ENCODE results near the gene SLC26A9. TPM values are rescaled to one million over a fixed set of nuclear protein-coding genes. Genes with fewer than 3 reads are reported as not detected.

SLC26A9 gene, protein sequence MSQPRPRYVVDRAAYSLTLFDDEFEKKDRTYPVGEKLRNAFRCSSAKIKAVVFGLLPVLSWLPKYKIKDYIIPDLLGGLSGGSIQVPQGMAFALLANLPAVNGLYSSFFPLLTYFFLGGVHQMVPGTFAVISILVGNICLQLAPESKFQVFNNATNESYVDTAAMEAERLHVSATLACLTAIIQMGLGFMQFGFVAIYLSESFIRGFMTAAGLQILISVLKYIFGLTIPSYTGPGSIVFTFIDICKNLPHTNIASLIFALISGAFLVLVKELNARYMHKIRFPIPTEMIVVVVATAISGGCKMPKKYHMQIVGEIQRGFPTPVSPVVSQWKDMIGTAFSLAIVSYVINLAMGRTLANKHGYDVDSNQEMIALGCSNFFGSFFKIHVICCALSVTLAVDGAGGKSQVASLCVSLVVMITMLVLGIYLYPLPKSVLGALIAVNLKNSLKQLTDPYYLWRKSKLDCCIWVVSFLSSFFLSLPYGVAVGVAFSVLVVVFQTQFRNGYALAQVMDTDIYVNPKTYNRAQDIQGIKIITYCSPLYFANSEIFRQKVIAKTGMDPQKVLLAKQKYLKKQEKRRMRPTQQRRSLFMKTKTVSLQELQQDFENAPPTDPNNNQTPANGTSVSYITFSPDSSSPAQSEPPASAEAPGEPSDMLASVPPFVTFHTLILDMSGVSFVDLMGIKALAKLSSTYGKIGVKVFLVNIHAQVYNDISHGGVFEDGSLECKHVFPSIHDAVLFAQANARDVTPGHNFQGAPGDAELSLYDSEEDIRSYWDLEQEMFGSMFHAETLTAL
- not detected for polyA plus RNA-seq (2012; ENCODE audit: insufficient read depth, insufficient read length)

DNA sequence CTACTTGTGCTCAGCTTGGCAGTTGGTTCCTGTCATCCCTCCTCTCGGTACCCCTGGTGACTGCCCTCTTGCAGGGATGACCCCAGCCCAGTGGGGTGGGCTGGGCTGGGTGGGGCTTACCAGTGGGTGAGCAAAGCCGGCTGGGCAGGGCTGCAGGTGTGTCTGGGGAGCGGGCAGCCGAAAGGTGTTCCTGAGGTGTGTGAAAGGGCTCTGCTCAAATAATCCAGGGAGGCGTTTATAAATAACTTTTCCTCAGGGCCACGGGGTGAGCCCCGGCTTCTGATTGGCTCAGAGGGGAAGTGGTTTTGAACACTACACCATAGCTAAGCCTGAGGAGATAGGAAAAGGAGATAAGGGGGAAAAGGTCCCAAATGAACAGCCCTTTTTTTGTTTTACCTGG is at the start of gene SLC26A9:
Gene SLC26A9 (minus strand): TSS at position 212 of the 400 bp plus-strand sequence. CDS start 7,636 bp downstream, outside the sequence.
- no peak within 1 kb of the TSS for H3K4me3 ChIP-seq (ENCODE audit: low read length)
- DNase-seq (ENCODE audit: low read depth, low spot score) = no peak

DNA sequence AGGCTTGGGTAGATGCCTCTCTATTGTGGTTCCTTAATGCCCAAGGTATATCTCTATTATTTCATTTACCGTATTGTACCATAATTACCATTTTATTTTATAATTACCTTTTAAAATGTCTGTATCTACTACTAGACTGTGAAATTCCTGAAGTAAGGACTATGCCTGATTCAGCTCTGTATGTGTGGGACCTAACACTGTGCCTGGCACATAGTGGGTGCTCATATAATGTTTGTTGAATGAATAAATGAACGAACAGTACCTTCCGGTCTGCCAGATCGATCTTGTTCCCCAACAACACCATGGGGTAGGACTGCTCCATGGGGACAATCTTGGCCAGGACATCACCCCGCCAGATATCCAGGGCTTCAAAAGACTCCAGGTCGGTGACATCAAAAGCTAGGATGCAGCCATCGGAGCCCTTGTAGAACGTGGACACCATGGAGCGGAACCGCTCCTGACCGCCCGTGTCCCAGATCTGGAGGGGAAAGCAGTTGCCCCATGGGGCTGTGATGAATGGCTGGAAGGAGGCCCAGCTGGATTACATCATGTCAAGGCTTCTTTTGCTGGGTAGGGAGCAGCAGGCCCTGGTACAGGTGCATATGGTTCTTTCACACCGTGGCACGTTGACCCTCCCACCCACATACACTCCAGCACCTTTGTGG is 49.1 kb upstream of the SLC26A9 start:
- H3K4me3 ChIP-seq (ENCODE audit: low read length) = no peak overlapping the region
- no peak for DNase-seq (ENCODE audit: low read depth, low spot score)

DNA sequence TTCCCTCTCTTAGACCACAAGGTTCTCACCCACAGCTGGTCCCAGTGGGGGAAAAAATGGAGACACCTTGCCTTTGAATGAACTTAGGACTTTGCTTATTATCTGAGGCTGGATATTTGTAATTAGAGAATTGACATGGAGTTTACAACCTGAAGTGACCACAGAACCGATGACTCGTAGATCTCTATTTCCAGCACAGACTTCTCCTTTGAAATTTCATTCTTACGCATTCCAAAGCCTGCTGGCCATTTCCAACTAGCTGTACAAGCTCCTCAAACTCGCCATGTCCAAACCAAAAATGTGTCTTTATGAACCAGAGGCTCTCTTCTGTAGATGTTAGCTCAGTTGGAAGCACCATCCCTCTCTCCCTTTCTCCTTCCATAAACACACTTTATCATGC is 48.0 kb upstream of the SLC26A9 start:
- DNase-seq (ENCODE audit: low read depth, low spot score) = no peak

DNA sequence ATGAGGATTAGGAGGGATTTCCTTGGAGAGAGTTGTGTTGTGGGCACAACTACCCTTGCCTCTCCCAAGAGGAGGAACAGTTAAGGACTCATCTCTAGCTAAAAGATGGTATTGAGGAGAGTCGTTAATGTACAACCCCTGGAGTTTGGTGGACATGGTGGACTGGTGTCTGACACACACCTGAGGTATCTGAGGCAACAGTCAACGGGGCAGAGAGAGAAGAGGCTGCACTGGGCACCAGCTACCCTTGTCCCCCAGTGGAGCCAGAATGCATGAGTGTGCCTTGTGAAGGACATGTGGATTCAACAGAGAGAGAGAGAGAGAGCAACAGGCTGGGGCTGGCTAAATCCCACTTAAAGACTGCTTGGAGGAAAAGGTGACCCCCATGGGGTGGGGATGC is 47.0 kb upstream of the SLC26A9 start:
- no peak overlapping the region for H3K4me3 ChIP-seq (ENCODE audit: low read length)
- no peak for DNase-seq (ENCODE audit: low read depth, low spot score)

More for the DNA sequence above, 48.0 kb upstream of the SLC26A9 start:
- H3K4me3 ChIP-seq (ENCODE audit: low read length) = no peak overlapping the region

DNA sequence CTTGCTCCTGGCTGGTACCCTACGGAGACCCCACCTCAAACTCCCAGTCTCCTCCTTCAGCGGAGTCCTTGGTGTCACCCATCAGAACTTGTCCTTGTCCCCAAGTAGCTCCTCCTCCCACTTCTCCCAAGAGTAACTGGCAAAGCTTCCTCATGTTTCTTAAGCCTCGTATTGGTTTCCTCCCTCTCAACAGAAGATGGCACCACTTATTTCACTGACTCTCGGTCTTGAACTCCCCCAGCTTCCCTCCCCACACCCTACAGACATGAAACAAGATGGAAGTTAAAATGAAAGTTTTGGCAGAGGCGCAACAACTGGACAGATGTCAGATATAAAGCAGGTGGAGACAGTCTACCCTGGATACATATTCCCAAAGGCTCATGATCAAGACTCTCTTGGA is 46.5 kb upstream of the SLC26A9 start:
- no peak overlapping the region for H3K4me3 ChIP-seq (ENCODE audit: low read length)
- no peak for DNase-seq (ENCODE audit: low read depth, low spot score)

DNA sequence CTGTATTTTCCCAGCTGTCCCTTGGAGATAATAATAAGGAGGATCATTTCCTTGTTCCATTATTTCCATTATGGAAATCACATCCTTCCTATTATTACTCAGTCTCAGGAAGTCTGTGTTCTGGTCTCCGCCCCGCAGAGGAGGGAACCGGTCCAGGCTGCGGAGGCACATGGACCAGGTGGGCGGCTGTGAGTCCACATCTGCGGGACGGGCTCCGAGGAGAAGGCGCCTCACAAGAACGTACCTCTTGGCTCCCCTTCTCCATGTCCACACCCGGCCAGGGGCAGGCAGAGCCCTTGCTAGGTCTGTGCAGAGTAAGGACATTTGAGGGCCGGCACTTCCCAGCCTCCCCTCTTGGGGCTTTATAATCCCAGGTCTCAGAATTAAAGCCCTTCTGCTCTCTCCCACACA is 45.3 kb upstream of the SLC26A9 start:
- H3K4me3 ChIP-seq (ENCODE audit: low read length) = no peak overlapping the region
- DNase-seq (ENCODE audit: low read depth, low spot score) = no peak

DNA sequence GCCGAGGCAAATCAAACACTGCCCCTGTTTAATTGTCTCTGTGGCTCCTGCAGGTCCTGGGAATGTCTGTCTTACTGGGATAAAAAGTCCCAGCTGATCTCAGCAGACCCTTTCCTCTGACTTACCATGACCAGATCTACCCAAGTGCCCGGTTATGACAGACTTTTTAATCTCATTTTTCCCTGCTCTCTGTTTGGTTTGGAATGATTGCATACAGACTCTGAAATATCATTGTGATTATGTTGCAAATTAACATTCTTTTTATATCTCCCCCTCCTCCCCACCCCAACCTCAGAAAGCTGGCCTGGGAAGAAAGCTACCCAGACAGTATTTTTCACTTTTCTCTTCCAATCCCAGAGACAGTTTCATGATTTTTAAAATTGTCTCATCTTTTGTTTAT is 43.6 kb upstream of the SLC26A9 start:
- DNase-seq (ENCODE audit: low read depth, low spot score) = no peak
- no peak overlapping the region for H3K4me3 ChIP-seq (ENCODE audit: low read length)

DNA sequence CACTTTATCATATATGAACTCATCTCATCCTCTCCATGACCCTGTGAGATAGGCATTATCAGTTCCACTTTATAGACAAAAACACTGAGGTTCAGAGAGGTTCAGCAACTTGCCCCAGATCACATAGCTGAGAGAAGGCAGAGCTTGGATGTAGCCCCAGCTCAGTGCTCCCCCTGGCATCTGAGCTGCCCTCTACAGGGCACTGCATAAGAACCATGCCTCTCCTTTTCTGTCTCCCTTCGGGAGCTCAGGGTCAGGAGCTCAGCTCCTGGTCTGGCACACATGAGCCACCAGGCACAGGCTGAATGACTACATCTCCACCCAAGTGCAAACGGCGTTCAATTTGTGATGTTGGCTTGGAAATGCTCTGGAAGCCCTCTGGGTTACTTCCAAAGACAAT is 43.0 kb upstream of the SLC26A9 start:
- no peak overlapping the region for H3K4me3 ChIP-seq (ENCODE audit: low read length)
- DNase-seq (ENCODE audit: low read depth, low spot score) = no peak

DNA sequence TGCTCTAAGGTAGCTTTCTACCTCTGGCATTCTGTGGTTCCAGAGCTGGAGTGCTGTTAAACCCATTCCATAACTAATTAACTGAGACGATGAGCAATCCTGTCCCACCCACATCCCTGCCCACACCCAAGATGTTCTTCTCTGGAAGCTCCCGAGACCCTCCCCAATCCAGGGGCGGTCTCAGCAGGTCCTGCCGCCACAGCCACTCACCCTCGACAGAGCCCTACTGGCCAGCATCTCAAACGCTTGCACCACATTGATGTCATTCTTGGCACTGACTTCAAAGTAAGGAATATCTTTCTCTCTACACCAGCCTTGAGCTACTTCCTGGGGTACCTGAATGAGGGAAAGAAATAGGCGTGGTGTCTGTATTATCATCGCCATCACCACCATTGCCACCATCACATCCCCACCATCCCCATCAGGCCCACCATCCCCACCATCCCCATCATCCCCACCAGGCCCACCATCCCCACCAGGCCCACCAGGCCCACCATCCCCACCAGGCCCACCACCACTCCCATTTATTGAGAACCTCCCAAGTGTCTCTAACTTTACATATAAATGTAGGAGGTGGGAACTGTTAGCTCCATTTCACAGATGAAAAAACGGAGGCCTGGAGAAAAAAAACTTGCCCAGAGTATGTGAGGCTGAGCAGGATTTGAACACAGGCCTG is 42.2 kb upstream of the SLC26A9 start:
- DNase-seq (ENCODE audit: low read depth, low spot score) = no peak
- H3K4me3 ChIP-seq (ENCODE audit: low read length) = no peak overlapping the region

DNA sequence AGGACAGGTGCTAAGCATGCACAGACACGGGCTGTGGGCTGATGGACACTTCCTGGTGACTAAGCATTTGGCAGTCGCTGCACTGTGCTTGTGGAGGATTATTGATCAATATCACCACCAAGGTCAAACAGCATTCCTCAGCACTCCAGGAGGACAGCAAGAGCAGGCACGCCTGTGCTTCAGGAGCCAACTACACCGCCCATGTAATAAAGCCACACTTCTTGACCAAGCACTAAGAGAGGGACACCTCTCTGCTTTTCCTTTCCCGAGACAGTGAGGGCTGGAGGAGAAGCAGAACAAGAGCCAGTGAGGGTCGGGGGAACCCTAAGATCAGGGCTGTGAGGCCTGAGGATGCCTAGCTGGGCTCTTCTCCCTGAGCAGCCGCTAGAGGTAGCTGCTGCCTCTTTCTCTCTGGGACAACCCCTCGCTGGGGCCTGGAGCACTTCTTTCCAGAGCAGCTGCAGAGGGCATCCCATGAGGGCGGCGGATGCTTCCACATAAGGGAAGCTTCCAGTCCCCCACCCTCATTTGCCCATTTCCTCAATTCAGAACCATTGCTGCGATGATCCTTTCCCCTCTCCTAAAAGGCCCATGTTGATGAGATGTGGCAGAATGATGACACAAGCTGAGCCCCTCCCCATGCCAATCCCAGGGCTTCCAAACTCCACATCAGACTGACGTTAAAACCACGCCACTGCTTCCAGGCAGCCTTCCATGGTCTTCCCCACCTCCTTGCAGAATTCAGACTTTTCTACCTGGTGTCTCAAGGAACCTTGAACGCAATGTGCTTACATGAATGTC is 40.9 kb upstream of the SLC26A9 start:
- peak; percentile 37 for DNase-seq (ENCODE audit: low read depth, low spot score)
- no peak overlapping the region for H3K4me3 ChIP-seq (ENCODE audit: low read length)

DNA sequence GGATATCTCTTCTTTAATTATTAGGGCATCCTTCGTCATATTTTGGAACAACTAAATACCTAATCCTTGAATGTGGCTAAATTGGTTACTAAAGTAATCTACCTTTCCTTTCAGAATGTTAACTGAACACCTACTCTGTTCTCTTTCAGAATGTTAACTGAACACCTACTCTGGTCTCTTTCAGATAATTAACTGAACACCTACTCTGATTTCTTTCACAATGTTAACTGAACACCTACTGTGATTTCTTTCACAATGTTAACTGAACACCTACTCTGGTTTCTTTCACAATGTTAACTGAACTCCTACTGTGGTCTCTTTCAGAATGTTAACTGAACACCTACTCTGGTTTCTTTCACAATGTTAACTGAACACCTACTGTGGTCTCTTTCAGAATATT is 38.0 kb upstream of the SLC26A9 start:
- H3K4me3 ChIP-seq (ENCODE audit: low read length) = no peak overlapping the region
- no peak for DNase-seq (ENCODE audit: low read depth, low spot score)

DNA sequence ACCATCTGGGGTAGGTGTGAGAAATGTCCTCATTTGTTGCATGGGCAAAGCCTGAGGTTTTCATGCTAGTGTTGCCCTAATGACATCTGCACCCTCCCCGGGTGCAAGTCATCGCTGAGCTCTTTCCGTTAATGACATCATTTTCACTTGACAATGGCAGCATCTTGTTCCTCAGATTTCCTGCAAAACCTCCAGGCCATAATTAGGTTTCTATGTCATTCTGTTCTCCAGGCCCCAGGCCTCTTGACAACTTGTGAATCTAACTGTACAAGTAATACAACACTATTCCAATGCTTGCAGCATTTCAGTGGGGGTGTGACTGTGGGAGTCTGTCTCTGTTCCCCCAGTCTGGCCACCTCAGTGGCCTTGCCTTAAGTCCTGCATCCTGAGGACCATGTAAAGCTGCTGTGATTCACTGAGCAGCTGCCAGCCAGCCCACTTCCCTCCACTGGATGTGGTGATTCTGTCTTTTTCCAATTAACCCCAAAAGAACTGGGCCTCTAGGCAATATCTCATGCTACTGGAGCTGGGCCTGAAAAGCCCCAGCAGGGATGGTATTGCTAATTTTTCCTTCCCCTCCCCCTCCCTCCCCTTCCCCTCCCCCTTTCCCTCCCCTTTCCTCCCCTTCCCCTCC is 37.1 kb upstream of the SLC26A9 start:
- DNase-seq (ENCODE audit: low read depth, low spot score) = no peak
- no peak overlapping the region for H3K4me3 ChIP-seq (ENCODE audit: low read length)

DNA sequence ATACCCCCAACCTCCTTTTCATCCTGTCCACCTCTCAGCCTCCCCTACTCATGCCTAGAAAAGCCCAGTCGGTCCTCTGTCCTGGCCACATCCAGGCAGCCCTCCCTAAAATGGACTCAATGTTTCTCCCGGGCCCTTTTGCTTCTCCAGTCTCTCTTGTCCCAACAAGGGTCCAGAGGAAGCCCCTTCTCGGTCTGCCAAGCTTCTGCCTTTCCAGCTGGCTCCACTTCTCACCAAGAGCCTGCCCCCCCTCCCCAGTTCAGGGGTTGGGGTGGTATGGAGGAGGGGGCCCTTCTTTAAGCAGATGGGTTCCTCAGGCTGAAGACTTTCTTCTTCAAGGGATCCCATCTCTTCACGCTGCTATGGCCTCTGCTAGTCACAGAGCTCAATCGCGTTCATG is 36.0 kb upstream of the SLC26A9 start:
- DNase-seq (ENCODE audit: low read depth, low spot score) = no peak
- no peak overlapping the region for H3K4me3 ChIP-seq (ENCODE audit: low read length)

DNA sequence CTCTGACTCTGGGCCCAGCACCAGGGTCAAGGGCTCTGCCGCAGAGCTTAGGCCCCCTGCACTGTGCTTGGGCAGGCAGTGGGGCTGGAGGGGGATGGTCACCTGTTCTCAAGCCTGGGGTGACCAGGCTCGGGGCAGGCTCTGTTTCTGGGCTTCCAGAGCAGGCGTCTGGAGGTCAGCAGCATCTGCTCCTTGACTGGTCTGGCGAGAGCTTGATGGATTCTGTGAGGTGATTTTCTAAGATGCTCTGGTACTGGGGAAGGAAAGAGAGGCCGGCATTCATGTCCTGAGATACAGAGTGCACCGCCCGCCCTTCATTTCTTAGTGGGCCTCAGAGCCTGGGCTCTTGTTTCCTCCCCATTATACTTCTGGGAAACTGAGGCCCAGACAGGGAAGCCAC is 35.4 kb upstream of the SLC26A9 start:
- no peak overlapping the region for H3K4me3 ChIP-seq (ENCODE audit: low read length)
- DNase-seq (ENCODE audit: low read depth, low spot score) = no peak

DNA sequence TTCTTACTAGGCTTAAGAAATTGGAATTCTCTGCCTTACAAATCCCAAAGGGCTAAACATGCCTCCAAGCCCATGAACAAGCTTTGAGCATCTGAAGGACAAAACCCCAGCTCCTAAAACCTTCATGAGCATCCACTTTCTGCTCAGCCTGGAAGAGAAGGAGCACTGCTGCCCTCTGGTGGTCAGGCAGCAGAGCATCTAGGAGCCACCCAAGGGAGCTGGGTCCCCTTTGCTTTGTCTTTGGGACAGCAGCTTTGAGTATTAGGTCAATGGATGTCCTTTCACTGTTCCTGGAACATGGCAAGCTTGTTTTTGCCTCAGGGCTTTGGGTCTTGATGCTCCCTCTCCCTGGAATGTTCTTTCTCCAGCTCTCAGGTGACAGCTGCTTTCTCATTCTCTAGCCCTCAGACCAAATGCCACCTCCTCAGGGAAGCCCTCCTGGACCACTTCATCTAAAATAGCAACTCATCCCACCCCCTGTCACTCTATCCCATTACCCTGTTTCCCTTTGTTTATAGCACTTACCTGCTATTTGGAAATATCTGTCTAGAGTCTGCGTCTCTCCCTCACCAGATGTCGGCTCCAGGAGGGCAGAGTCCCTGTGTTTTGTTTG is 34.3 kb upstream of the SLC26A9 start:
- H3K4me3 ChIP-seq (ENCODE audit: low read length) = no peak overlapping the region
- DNase-seq (ENCODE audit: low read depth, low spot score) = peak; percentile 73

DNA sequence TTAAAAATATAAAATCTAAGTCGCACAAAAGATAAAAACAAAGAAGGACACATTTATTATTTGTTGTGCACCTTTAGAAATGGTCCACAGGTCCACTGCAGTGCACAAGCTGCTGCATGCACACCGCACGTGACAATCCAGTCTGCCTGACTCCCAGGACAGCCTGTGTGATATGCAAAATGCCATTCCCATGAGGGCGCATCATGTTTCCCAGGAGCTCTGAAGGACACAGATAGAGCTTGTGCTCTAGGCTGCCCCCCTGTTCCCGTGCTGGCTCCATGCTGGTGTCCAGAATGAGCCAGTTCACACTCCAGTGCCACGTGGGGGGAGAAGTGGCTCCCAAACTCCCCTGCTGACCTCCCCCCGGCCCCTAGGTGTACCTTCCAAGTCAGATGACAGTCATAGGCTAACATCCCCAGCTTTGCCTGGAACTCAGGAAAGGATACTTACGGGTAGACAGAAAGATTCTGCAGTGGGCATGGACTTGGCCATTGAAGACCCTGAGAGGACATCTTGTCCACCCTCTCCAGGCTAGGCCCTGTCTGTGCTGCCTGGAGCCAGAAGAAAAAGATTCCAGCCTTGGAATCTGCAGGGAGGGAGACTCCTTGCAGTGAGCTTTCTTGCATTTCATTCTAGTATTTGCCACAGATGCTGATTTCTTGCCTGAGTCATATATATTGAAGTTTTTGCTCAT is 33.6 kb upstream of the SLC26A9 start:
- H3K4me3 ChIP-seq (ENCODE audit: low read length) = no peak overlapping the region
- DNase-seq (ENCODE audit: low read depth, low spot score) = no peak

DNA sequence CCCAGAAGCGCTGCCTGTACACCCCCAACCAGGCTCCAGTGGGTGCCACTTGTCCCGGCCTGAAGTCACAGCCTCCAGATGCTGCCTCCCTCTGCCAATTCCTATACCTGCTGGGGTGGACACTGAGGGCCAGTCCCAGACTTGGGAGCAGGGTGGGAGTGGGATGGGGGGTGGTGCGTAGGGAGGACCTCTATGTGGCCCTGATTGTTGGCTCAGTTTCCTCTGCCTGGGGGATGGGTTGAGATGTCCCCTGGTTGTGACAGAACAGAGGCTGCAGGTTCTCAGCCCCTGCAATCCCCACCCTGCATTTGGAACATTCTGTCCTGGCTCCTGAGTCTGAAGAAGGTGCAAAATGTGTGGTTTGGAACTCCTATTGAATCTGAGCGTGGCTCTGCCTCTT is 32.8 kb upstream of the SLC26A9 start:
- H3K4me3 ChIP-seq (ENCODE audit: low read length) = no peak overlapping the region
- no peak for DNase-seq (ENCODE audit: low read depth, low spot score)

All from Jurkat, Clone E6-1 (cell line).